Subcutaneous adipose tissue (tissue), 4 donors: ENCODE results near the gene NEURL1B. TPM values are rescaled to one million over a fixed set of nuclear protein-coding genes. Genes with fewer than 3 reads are reported as not detected.

Source experiments
- total RNA-seq, 4 donors: library from RNA; depleted of rRNA; stranded (reverse); fragments of >200 nt; gene quantifications; one replicate each; pipeline ENCODE4 v1.1.0, GENCODE V29; 2016
- TF ChIP-seq, protein P1 (sequence below): fragments of 450-650 bp; IDR thresholded peaks from one replicate; pipeline ENCODE4 v1.5.1; 2016; ENCODE audit warnings: low read depth, mild to moderate bottlenecking, control low read depth, antibody characterized with exemption, moderate library complexity

The NEURL1B gene
- total RNA-seq, 4 donors from 2014 or later, result 4.9 to 38.4 (median 13.0) TPM

DNA sequence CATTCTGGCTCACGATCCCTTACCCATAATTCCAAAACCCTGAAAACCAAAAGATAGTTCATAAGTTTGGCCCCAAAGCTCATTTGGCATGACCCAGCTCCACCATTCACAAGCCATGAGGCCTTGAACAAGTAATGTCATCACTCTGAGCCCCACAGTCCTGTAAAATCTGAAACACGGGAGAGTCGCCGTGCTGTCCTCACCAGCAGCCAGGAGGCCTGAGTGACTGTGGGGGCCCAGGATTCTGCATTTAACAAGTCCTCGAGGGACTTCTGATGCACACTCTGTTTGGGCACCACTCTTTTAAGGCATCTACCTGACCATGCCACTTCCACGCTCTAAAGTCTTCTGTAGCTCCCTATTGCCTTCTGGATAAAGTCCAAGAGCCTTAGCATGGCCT lies 89.2 kb downstream of the NEURL1B start:
- TF ChIP-seq, protein P1, sequence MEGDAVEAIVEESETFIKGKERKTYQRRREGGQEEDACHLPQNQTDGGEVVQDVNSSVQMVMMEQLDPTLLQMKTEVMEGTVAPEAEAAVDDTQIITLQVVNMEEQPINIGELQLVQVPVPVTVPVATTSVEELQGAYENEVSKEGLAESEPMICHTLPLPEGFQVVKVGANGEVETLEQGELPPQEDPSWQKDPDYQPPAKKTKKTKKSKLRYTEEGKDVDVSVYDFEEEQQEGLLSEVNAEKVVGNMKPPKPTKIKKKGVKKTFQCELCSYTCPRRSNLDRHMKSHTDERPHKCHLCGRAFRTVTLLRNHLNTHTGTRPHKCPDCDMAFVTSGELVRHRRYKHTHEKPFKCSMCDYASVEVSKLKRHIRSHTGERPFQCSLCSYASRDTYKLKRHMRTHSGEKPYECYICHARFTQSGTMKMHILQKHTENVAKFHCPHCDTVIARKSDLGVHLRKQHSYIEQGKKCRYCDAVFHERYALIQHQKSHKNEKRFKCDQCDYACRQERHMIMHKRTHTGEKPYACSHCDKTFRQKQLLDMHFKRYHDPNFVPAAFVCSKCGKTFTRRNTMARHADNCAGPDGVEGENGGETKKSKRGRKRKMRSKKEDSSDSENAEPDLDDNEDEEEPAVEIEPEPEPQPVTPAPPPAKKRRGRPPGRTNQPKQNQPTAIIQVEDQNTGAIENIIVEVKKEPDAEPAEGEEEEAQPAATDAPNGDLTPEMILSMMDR, result no peak

DNA sequence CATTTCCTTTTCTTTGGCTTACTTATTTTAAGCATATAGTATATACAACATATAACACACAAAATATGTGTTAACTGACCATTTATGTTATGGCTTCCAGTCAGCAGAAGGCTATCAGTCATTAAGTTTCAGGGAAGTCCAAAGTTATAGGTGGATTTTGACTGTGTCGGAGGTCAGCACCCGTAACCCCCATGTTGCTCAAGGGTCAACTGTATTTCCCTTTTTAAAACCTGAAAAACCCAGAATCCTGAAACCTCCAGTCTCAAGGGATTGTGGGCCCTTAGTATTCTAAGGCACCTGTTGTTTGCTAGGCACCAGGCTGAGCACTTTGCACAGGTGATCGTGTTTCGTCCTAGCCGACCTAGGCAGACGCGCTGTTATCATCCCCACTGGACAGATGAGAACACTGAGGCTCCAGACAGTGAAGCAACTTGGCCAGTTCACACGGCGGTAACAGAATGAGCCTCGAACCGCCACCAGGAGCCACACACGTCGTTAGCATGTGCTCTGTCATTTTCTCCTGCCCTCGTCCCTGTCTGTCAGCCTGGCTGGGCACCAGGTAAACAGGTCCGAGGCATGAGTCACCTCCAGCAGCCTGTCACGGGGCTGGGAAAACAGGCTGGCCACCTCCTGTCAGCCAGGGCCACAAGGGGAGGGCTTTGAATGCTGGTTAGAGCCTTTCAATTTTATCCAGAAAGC lies 90.1 kb downstream of the NEURL1B start:
- TF ChIP-seq, protein P1, result no peak

DNA sequence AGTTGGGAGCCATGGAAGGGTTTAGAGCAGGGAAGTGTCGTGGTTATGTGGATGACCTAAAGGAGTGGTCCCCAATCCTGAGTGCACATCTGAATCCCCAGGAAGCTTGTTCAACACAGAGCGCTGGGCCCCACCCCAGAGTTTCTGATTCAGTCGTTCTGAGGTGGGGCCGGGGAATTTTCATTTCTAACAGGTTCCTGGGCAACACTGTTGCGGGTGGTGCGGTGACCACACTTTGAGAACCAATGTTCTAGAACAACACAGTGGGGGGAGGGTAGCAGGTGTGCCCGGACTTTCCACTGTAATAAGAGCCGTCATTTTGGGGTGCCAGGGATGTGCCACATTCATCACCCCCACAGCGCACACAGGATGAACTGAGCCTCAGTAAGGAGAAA lies 90.6 kb downstream of the NEURL1B start:
- TF ChIP-seq, protein P1, result no peak

DNA sequence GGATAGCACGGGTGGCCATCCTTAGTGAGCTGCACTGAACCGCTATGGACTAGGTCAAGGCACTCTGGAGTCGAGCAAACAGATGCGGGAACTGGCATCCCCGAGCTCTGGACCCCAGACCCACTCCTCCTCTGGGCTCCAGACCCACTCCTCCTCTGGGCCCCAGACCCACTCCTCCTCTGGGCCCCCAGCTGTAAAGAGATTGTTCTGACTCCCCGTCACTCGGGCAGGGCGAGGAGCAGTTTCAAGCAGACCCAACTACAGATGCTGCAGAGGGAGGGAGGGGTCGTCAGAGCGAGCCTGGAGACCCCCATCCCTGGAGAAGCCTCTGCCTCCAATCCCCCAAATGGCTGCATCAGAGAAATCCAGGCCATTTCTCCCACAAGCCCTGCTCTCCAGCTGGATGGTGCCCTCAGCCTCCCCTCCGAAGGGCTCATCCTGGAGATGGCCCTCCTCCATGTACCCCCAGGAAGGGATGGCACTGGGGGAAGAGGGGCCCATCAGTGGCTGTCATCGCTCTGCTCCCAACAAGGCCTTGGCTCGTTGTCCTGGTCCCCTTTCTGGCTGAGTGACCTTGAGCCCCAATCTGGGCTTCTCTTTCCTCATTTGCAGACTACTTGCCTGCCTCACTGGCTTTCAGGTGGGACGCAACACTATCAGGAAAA lies 91.3 kb downstream of the NEURL1B start:
- TF ChIP-seq, protein P1, result no peak

DNA sequence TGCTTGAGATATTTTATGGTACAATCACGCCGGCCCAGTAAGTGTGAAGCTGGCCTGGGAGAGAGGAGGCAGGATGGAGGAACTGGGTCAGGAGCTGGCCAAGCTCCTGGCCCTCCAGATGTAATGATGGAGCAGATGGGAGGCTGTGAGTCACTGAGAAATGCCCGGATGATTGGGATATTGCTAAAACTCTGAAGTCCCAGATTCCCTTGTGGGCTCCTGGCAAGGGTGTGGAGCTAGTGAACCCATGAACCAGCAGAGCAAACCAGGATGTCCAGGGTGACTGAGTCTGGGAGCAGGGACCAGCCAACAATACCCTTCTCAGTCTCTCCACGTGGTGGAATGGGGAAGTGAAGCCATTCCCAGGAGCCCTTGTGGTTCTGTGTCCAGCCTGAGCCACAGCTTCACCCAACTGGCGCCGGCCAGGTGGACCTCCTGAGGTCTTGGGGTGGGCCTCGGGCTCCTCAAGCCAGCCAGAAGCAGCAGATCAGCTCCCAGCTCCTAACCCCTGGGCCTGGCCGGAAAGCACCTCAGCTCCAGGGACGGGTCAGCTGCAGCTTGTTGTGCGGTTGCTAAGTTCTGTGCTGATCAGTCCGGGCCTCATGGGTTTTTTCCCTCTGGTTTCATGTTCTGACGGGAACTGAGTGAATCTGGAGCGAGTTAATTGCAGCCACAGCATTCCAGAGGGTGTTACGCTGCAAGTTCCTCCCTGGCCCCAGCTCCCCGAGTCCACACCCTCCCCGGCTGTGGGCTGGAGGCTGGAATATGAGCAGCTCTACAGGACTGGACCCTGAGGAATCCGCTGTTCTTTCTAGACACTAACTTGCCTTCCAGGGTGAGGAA lies 92.3 kb downstream of the NEURL1B start:
- TF ChIP-seq, protein P1, result no peak

DNA sequence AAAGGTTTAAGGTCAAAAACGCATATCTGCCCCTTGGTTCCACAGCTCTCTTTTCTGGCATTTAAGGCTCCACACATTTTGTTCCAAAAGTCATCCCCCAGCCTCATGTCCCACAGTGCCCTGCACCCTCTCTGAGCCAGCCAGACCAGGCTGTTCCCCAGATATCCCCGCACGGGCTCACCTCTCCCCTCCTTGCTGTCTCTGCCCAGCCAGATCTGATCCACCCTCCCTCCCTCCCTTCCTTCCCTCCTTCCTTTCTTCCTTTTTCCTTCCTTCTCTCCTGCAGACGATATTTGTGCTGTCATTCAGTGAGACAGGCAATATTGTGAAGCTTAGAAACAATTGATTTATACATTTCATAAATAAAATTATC lies 92.9 kb downstream of the NEURL1B start:
- TF ChIP-seq, protein P1, result no peak
